Measurements from ENCODE around the gene CCER1.

GRCh38 chr12:90972226-90972625 lies 17.2 kb upstream of the CCER1 start:
- TF ChIP-seq, protein P1, sequence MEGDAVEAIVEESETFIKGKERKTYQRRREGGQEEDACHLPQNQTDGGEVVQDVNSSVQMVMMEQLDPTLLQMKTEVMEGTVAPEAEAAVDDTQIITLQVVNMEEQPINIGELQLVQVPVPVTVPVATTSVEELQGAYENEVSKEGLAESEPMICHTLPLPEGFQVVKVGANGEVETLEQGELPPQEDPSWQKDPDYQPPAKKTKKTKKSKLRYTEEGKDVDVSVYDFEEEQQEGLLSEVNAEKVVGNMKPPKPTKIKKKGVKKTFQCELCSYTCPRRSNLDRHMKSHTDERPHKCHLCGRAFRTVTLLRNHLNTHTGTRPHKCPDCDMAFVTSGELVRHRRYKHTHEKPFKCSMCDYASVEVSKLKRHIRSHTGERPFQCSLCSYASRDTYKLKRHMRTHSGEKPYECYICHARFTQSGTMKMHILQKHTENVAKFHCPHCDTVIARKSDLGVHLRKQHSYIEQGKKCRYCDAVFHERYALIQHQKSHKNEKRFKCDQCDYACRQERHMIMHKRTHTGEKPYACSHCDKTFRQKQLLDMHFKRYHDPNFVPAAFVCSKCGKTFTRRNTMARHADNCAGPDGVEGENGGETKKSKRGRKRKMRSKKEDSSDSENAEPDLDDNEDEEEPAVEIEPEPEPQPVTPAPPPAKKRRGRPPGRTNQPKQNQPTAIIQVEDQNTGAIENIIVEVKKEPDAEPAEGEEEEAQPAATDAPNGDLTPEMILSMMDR (IDR thresholded peaks at IDR 0.05; ENCODE audit: insufficient read depth, low read depth, low read length) = no peak
- no peak for TF ChIP-seq EZH2 (IDR thresholded peaks at IDR 0.05; ENCODE audit: insufficient read depth, low read length)

Measured in astrocyte (in vitro differentiated cells and primary cell).